ENCODE measurements around the gene CEP126.

DNA sequence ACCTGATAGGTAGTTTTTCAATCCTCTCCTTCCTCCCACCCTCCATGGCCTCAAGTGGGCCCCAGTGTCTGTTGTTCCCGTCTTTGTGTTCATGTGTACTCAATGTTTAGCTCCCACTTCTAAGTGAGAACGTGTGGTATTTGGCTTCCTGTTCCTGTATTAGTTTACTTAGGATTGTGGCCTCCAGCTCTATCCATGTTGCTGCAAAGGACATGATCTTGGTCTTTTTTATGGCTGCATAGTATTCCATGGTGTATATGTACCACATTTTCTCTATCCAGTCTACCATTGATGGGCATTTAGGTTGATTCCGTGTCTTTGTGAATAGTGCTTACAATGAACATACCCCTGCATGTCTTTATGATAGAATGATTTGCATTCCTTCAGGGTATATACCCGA is 78.4 kb downstream of the CEP126 start:
- TF ChIP-seq, protein P1, sequence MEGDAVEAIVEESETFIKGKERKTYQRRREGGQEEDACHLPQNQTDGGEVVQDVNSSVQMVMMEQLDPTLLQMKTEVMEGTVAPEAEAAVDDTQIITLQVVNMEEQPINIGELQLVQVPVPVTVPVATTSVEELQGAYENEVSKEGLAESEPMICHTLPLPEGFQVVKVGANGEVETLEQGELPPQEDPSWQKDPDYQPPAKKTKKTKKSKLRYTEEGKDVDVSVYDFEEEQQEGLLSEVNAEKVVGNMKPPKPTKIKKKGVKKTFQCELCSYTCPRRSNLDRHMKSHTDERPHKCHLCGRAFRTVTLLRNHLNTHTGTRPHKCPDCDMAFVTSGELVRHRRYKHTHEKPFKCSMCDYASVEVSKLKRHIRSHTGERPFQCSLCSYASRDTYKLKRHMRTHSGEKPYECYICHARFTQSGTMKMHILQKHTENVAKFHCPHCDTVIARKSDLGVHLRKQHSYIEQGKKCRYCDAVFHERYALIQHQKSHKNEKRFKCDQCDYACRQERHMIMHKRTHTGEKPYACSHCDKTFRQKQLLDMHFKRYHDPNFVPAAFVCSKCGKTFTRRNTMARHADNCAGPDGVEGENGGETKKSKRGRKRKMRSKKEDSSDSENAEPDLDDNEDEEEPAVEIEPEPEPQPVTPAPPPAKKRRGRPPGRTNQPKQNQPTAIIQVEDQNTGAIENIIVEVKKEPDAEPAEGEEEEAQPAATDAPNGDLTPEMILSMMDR (IDR thresholded peaks at IDR 0.05) = no peak
- no peak for TF ChIP-seq POLR2A (IDR thresholded peaks at IDR 0.05)
